ENCODE measurements around the gene TNFSF18.

The TNFSF18 gene

GRCh38 chr1:173038875-173039554, 11.7 kb downstream of the TNFSF18 start:
- DNase-seq = peak; percentile 61 to 64

DNA sequence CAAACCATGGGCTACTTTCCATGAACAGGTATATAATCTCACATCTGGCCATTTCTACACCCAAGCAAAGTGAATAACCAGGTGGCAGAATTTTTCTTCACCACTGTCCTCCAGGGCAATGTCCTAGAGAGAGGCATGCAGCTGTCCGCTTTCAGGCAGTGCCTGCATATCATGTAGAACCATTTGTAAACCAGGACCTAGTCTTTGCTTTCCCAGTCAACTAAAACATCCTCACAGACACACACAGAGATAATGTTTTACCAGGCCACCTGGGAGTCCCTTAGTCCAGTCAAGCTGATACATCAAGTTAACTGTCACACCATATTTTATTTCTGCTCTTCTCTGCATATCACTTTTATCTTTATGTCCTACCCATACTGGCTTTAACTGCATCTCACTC, 26.2 kb downstream of the TNFSF18 start:
- DNase-seq = no peak

DNA sequence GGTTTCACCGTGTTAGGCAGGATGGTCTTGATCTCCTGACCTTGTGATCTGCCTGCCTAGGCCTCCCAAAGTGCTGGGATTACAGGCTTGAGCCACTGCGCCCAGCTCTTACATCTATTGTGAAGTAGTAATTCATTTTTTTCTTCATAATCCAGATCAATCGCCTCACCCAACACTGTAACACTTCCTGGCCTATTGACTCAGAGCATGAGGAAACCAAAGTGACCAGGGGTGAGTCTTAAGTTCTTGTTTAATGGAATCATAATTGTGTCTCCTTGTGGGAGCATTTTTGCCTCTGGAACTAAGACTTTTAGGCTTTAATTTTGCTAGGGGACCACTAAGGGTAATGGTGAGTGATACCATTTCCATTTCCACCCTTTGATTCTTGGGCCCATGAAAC, 27.4 kb downstream of the TNFSF18 start:
- DNase-seq = peak in 1 of 2 donors; percentile 18

DNA sequence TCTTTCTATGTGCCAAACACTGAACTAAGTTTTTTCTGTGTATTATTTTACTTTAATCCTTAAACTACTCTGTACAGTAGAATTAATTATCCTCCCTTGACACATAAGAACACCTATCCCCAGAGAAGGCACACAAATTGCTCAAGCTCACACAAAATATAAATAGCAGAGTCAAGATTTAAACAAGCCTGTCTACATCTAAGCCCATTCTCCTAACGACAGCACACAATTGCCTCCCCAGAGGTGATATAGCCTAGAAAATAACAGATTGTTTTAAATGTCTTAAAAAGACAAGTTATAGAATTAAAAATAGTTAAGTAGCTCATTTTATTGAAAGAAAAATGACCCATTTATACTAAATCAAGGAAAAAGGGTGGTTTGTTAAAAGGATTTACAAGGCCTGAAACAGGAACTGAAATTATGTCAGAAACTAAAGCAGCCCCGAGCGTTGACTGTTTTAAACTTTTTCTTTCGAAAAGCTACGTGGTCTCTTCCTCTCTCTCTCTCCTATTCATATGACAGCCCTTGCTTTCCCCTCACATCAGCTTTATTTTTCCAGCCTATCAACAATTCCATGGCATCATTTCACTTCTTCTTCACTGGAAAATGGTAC, 30.5 kb downstream of the TNFSF18 start:
- peak; percentile 56 to 72 for DNase-seq

DNA sequence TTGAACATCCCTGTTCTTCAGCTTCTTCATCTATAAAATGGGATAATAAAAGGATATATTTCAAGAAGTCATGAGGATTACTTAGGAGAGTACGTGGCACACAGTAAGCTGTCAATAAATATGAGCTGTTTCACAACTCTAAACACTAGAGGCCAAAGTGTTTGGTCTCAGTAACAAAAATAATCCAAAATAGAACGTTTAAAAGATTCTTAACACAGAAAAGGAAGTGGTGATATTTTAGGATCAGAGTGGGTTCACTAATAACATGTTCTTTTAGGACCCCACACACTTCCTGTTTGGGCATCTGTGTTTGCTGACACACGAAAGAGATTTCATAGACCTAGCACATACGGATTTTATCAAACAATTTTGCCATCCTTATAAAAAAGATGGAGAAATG, 32.9 kb downstream of the TNFSF18 start:
- no peak for DNase-seq

GRCh38 chr1:173016419-173016818, 34.3 kb downstream of the TNFSF18 start:
- no peak for DNase-seq

- DNase-seq = peak; percentile 76 to 80
Observed at GRCh38 chr1:173015629-173016028, 35.1 kb downstream of the TNFSF18 start.

- peak; percentile 62 to 68 for DNase-seq
Observed at GRCh38 chr1:173014160-173014559, 36.6 kb downstream of the TNFSF18 start.

- no peak for DNase-seq
Observed at GRCh38 chr1:173012126-173012525, 38.6 kb downstream of the TNFSF18 start.

- peak; percentile 83 to 90 for DNase-seq
Observed at GRCh38 chr1:173009597-173009996, 41.1 kb downstream of the TNFSF18 start.

- DNase-seq = peak in 1 of 2 donors; percentile 14
Observed at GRCh38 chr1:173005196-173005864, 45.4 kb downstream of the TNFSF18 start.

- DNase-seq = peak; percentile 37 to 69
Observed at GRCh38 chr1:173002891-173003838, 47.6 kb downstream of the TNFSF18 start.

DNA sequence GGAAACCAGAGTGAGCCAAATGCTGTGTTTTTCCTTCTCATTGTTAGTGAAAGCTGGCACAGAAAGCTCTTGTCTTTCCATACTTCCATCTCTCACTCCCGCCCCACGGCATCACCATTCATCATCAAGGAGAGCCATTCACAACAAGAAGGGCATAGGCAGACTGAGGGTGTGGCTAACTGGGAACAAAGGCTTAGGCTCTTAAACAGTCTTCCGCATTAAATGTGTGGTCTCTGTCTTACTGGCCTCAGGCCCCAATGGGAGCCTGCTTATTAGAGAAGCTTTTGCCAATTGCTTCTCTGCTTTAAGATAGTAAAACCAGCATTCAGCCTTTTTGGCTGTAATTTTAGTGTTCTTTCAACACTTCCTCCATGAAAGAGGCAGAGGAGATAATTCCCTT, 51.4 kb downstream of the TNFSF18 start:
- DNase-seq = no peak

DNA sequence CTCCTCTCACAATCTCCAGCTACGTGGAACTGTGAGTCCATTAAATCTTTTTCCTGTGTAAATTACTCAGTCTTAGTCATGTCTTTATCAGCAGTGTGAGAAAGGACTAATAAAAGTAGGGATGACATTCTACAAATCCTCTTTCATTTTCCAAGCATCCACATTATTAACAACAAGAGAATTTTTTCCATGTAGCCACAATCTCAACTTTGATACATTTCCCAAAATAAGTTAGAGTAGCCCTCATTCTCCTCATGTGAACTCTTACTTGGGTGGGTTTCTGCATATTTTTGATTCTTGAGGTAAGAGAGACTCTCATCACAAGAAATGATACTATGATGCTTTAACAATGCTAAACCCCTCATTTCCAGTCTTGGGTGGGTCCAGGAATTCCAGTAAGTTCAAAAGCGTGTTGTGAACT, 52.8 kb downstream of the TNFSF18 start:
- no peak for DNase-seq

DNA sequence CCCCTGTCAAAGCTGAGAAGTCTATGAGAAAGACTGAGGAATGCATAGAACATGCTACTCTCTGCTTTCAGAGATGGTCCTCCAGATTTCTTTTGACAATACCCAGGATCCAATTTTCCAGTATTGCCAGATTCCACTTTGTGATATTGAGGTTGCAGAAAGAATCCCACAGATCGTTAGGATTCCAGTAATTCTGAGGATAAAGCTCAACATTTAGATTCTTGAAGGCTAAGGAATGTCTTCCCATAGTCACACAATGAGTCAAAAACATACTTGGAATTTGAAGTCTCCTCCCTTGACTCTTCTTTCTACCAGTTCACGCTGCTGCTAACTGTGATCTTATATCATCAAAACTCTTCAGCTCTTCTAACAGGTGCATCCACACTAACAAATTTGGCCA, 57.1 kb downstream of the TNFSF18 start:
- no peak for DNase-seq

DNA sequence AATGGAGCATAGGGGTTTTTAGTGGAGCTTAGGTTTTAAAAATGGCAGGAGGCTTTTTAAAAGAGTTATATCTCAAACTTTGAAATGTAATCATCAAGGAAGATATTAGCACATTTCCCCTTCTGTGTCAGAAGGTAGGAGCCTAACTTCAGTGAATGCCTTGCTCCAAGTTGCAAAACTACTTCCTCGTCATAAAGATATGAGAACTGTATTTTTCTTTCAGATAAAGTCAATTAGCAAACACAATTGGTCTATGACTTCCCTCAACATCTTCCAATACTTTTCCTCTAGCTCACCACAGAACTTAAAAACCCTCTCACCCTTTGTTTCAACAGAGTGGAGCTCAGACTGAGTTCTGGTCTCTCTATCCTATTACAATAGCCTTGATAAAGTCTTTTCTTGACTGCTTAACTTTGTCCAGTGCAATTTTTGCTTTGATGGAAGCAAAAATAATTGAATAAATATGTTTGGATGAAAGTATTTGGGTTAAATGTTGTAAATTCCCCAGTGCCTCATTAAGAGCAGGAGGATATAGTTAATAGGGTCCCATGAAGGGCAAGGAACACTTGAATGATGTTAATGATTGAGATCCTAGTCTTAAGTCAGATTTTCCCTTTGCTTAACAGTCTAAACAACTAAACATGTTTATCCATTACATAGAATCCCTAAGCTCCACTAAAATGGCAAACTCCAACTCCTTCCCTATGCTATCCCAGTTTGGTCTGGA, 58.9 kb downstream of the TNFSF18 start:
- no peak for DNase-seq

- no peak for DNase-seq
Observed at GRCh38 chr1:172990598-172991215, 60.0 kb downstream of the TNFSF18 start.
